B cell (primary cell): Measurements from ENCODE around the gene CDH12. TPM values are rescaled to one million over a fixed set of nuclear protein-coding genes. Genes with fewer than 3 reads are reported as not detected.

Source experiments
- ATAC-seq: fragments of 200-7000 bp; cut with Tn5 transposase; one replicate; pipeline ENCODE4 v1.10.0; 2021; ENCODE audit warnings: low read depth, mild to moderate bottlenecking, moderate number of reproducible peaks, moderate library complexity
- CTCF ChIA-PET: fragments of 350-600 bp; sonication (Branson Sonifier 250); formaldehyde crosslinking; loops from one replicate; lab custom pipeline; 2021; ENCODE audit warnings: antibody characterized with exemption, inconsistent platforms; lab: Charles Lee
- POLR2A ChIA-PET: fragments of 350-600 bp; sonication (Branson Sonifier 250); formaldehyde crosslinking; loops from one replicate; lab custom pipeline; 2021; ENCODE audit warnings: antibody characterized with exemption; lab: Charles Lee
- DNase-seq: peaks from one replicate; pipeline ENCODE4 v3.0.0; 2013
- H2AFZ ChIP-seq: 2 replicates; pipeline ENCODE4 v1.6.1; 2012; ENCODE audit warnings: mild to moderate bottlenecking, low read depth, low read length; ENCODE audit not compliant: insufficient read depth, poor library complexity, severe bottlenecking
- H3K27ac ChIP-seq, 2 donors: 1 replicate in 1 of 2; 2 replicates in 1 of 2; pipeline ENCODE4 v1.5.1; 2012 to 2013; ENCODE audit warnings: low read length in 2 of 2, mild to moderate bottlenecking in 2 of 2, moderate library complexity in 1 of 2
- H3K27me3 ChIP-seq, 4 experiments: fragments of 200-600 bp in 1 of 4; sonication (generic) in 1 of 4; replicated peaks in 1 of 4; 1 replicate in 2 of 4; 2 replicates in 2 of 4; pipeline versions ENCODE4 v1.6.1 to v1.7.0; 2013 to 2016; ENCODE audit warnings: low read length in 3 of 4, mild to moderate bottlenecking in 2 of 4, mixed read lengths in 1 of 4, moderate library complexity in 1 of 4; ENCODE audit not compliant: insufficient read depth in 4 of 4, control insufficient read depth in 3 of 4; ENCODE audit errors: control extremely low read depth in 1 of 4
- H3K36me3 ChIP-seq, 2 experiments: replicated peaks in 1 of 2; 1 replicate in 1 of 2; 2 replicates in 1 of 2; pipeline versions ENCODE4 v1.6.1 to v1.7.1; 2013; ENCODE audit warnings: low read length in 1 of 2; ENCODE audit not compliant: insufficient read depth in 2 of 2, control insufficient read depth in 1 of 2; ENCODE audit errors: control extremely low read depth in 1 of 2, extremely low read depth in 1 of 2
- H3K4me1 ChIP-seq, 2 donors: fragments of 200-600 bp in 1 of 2; sonication (generic) in 1 of 2; 1 replicate in 1 of 2; 2 replicates in 1 of 2; pipeline versions ENCODE4 v1.5.1 to v1.6.1; 2013 to 2017; ENCODE audit warnings: low read length in 2 of 2; ENCODE audit not compliant: control insufficient read depth in 2 of 2, insufficient read depth in 2 of 2
- H3K4me2 ChIP-seq: replicated peaks from 2 replicates; pipeline ENCODE3; 2012; ENCODE audit warnings: mild to moderate bottlenecking, low read depth, low read length; ENCODE audit not compliant: poor library complexity, severe bottlenecking
- H3K4me3 ChIP-seq, 5 experiments: fragments of 200-600 bp in 1 of 5; sonication (generic) in 1 of 5; 1 replicate in 3 of 5; 2 replicates in 2 of 5; pipeline versions ENCODE4 v1.5.1 to v1.7.0; 2011 to 2016; ENCODE audit warnings: low read length in 4 of 5, mild to moderate bottlenecking in 4 of 5, low read depth in 2 of 5, control low read depth in 1 of 5, moderate library complexity in 1 of 5; ENCODE audit not compliant: insufficient read depth in 1 of 5; ENCODE audit errors: control extremely low read depth in 1 of 5, extremely low read depth in 1 of 5
- H3K79me2 ChIP-seq: fragments of 200-600 bp; sonication (generic); one replicate; pipeline ENCODE4 v1.6.0; 2016; ENCODE audit warnings: low read length; ENCODE audit not compliant: control insufficient read depth, insufficient read depth
- H3K9ac ChIP-seq: fragments of 200-600 bp; sonication (generic); 2 replicates; pipeline ENCODE4 v1.6.1; 2017; ENCODE audit warnings: mild to moderate bottlenecking, low read length, moderate library complexity
- H3K9me3 ChIP-seq, 3 donors: one replicate each; pipeline versions ENCODE4 v1.6.1 to v1.7.1; 2013; ENCODE audit warnings: low read length in 2 of 3; ENCODE audit not compliant: control insufficient read depth in 2 of 3, insufficient read depth in 1 of 3; ENCODE audit errors: control extremely low read depth in 1 of 3
- H4K20me1 ChIP-seq: 2 replicates; pipeline ENCODE4 v1.6.0; 2012; ENCODE audit warnings: mild to moderate bottlenecking, low read length; ENCODE audit not compliant: insufficient read depth, control insufficient read depth, poor library complexity, severe bottlenecking
- H3K27ac Mint-ChIP-seq: one replicate; pipeline ENCODE4 v1.8.0; 2021; ENCODE audit warnings: mixed read lengths
- H3K27me3 Mint-ChIP-seq: one replicate; pipeline ENCODE4 v1.8.0; 2021; ENCODE audit warnings: mixed read lengths
- H3K4me1 Mint-ChIP-seq: one replicate; pipeline ENCODE4 v1.8.0; 2021; ENCODE audit warnings: mixed read lengths
- H3K4me3 Mint-ChIP-seq: one replicate; pipeline ENCODE4 v1.8.0; 2021; ENCODE audit warnings: mixed read lengths
- H3K9me3 Mint-ChIP-seq: one replicate; pipeline ENCODE4 v1.8.0; 2022; ENCODE audit warnings: mixed read lengths; ENCODE audit not compliant: insufficient read depth
- EZH2 ChIP-seq: IDR thresholded peaks from 2 replicates; pipeline ENCODE4 v1.6.1; 2012; ENCODE audit warnings: borderline replicate concordance, low read depth, mild to moderate bottlenecking, moderate library complexity, low read length; ENCODE audit not compliant: insufficient read depth, poor library complexity, severe bottlenecking
- WGBS: methylation state at CpG from one replicate; pipeline ENCODE4 v1.1.5; 2013; ENCODE audit warnings: missing lambda C conversion rate; ENCODE audit not compliant: insufficient coverage; 5-methylcytosine and 5-hydroxymethylcytosine counted together
- intact Hi-C: fragments of 100-400 bp; cut with micrococcal nuclease; formaldehyde crosslinking; loops from one replicate; pipeline ENCODE4 v1.10.0; 2022
- polyA plus RNA-seq: library from polyadenylated mRNA; depleted of rRNA; stranded (reverse); fragments of >200 nt; gene quantifications from 2 replicates; pipeline ENCODE4 v1.2.3, GENCODE V29; 2012
- total RNA-seq, 2 donors: library from RNA; stranded (reverse); fragments of 120-200 nt in 1 of 2; gene quantifications; 1 replicate in 1 of 2; 2 replicates in 1 of 2; pipeline versions ENCODE4 v1.2.3 to v1.2.4, GENCODE V29; 2013 to 2022
- TF ChIP-seq, protein P1 (sequence below): fragments of 200-600 bp; IDR thresholded peaks from one replicate; pipeline ENCODE4 v1.8.0; 2022; ENCODE audit warnings: antibody characterized with exemption, mild to moderate bottlenecking

CDH12 gene
- total and polyA plus RNA-seq, 2 donors (not counting 1 experiment from before 2014, with no cell fraction given): not detected

GRCh38 chr5:22754155-22754554, 99.0 kb downstream of the CDH12 start:
- no peak for TF ChIP-seq EZH2
- TF ChIP-seq, protein P1, sequence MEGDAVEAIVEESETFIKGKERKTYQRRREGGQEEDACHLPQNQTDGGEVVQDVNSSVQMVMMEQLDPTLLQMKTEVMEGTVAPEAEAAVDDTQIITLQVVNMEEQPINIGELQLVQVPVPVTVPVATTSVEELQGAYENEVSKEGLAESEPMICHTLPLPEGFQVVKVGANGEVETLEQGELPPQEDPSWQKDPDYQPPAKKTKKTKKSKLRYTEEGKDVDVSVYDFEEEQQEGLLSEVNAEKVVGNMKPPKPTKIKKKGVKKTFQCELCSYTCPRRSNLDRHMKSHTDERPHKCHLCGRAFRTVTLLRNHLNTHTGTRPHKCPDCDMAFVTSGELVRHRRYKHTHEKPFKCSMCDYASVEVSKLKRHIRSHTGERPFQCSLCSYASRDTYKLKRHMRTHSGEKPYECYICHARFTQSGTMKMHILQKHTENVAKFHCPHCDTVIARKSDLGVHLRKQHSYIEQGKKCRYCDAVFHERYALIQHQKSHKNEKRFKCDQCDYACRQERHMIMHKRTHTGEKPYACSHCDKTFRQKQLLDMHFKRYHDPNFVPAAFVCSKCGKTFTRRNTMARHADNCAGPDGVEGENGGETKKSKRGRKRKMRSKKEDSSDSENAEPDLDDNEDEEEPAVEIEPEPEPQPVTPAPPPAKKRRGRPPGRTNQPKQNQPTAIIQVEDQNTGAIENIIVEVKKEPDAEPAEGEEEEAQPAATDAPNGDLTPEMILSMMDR: no peak
- 80% methylated on average over 1 of the region's 3 CpGs for WGBS
- H3K9me3 ChIP-seq: peaks cover 0 to 1% (median 0%) of the 10 kb centered on the region in 3 donors
- no peaks in the 10 kb centered on the region for H3K4me1 ChIP-seq
- H3K4me1 Mint-ChIP-seq: no peaks in the 10 kb centered on the region
- no peak overlapping the region for H3K27ac ChIP-seq
- H3K36me3 ChIP-seq: no peaks in the 10 kb centered on the region
- H3K9me3 Mint-ChIP-seq: no peaks in the 10 kb centered on the region
- no peak overlapping the region for H2AFZ ChIP-seq
- intact Hi-C loops: no loop called here
- ChIA-PET CTCF (no interaction called here), POLR2A (no interaction called here)
- DNase-seq (no peak), ATAC-seq (no peak)
- H4K20me1 ChIP-seq: no peaks in the 10 kb centered on the region
- H3K27me3 ChIP-seq: no peaks in the 10 kb centered on the region
- no peak overlapping the region for H3K4me3 ChIP-seq
- no peaks in the 10 kb centered on the region for H3K79me2 ChIP-seq
- no peak overlapping the region for H3K4me3 Mint-ChIP-seq
- no peaks in the 10 kb centered on the region for H3K27me3 Mint-ChIP-seq
- H3K4me2 ChIP-seq: no peak overlapping the region
- no peak overlapping the region for H3K27ac Mint-ChIP-seq
- H3K9ac ChIP-seq: no peak overlapping the region

DNA sequence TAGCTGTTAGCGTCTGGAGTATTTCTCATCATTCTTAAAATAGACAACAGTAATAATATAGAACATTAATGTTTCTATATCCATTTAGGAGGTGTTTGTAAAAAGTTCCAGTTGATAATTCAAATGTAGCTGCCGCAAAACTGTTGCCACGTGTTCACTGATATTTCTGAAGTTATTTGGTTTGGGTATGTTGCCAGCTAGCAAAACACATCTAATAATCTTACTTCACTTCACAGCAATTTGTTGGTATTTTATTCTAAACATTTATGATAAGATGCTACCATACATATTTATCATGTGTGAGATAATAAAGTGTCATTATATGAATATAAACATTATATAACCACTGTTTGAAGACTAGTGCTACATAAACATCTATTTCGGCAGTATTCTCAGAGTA, 101.6 kb downstream of the CDH12 start:
- TF ChIP-seq EZH2: no peak
- TF ChIP-seq, protein P1: no peak
- H3K4me3 Mint-ChIP-seq: no peak overlapping the region
- H3K27ac Mint-ChIP-seq: no peak overlapping the region
- ChIA-PET POLR2A (no interaction called here), CTCF (no interaction called here)
- Histone ChIP-seq H3K4me1 (no peaks in the 10 kb centered on the region), H2AFZ (no peak overlapping the region), H4K20me1 (no peaks in the 10 kb centered on the region), H3K27me3 (no peaks in the 10 kb centered on the region), H3K79me2 (no peaks in the 10 kb centered on the region), H3K9ac (no peak overlapping the region), H3K9me3 (peaks cover 0 to 1% (median 0%) of the 10 kb centered on the region in 3 donors), H3K4me2 (no peak overlapping the region), H3K4me3 (no peak overlapping the region), H3K36me3 (no peaks in the 10 kb centered on the region), H3K27ac (no peak overlapping the region)
- H3K4me1 Mint-ChIP-seq: no peaks in the 10 kb centered on the region
- no CpG with 5 or more reads among the region's 4 CpGs for WGBS
- DNase-seq (no peak), ATAC-seq (no peak)
- H3K9me3 Mint-ChIP-seq: no peaks in the 10 kb centered on the region
- intact Hi-C loops: no loop called here
- no peaks in the 10 kb centered on the region for H3K27me3 Mint-ChIP-seq
